HepG2 (cell line): ENCODE results near the gene OXLD1. TPM values are rescaled to one million over a fixed set of nuclear protein-coding genes. Genes with fewer than 3 reads are reported as not detected.

Experiments
- BRCA1 ChIP-seq: sonication (generic); formaldehyde crosslinking; IDR thresholded peaks from 2 replicates; pipeline ENCODE4 v1.4.0; 2020; ENCODE audit warnings: missing genetic modification reagents
- CBX5 ChIP-seq: sonication (generic); formaldehyde crosslinking; IDR thresholded peaks from 2 replicates; pipeline ENCODE4 v1.4.0; 2020; ENCODE audit warnings: missing genetic modification reagents, borderline replicate concordance
- EED ChIP-seq: sonication (generic); formaldehyde crosslinking; IDR thresholded peaks from 2 replicates; pipeline ENCODE4 v1.5.0; 2020; ENCODE audit warnings: mild to moderate bottlenecking, missing genetic modification reagents
- GMEB2 ChIP-seq: IDR thresholded peaks from 2 replicates; pipeline ENCODE4 v1.6.1; 2016; ENCODE audit warnings: missing biosample characterization, missing genetic modification reagents, low read depth
- HNF4A ChIP-seq: sonication (generic); formaldehyde crosslinking; IDR thresholded peaks from 2 replicates; pipeline ENCODE4 v1.4.0; 2020; ENCODE audit warnings: missing genetic modification reagents
- HNRNPH1 ChIP-seq: fragments of 200-400 bp; formaldehyde crosslinking; optimal IDR thresholded peaks from 2 replicates; pipeline ENCODE3; 2017; ENCODE audit warnings: mild to moderate bottlenecking, low read depth, low read length
- KDM5B ChIP-seq: sonication (generic); formaldehyde crosslinking; IDR thresholded peaks from 2 replicates; pipeline ENCODE4 v1.4.0; 2020; ENCODE audit warnings: missing genetic modification reagents, mild to moderate bottlenecking, borderline replicate concordance
- KMT2B ChIP-seq: IDR thresholded peaks from 2 replicates; pipeline ENCODE4 v1.6.1; 2016; ENCODE audit warnings: missing genetic modification reagents, missing compliant biosample characterization
- NFKB2 ChIP-seq: sonication (generic); formaldehyde crosslinking; IDR thresholded peaks from 2 replicates; pipeline ENCODE4 v1.4.0; 2020; ENCODE audit warnings: missing genetic modification reagents, borderline replicate concordance
- RARA ChIP-seq: IDR thresholded peaks from 2 replicates; pipeline ENCODE4 v1.6.1; 2016; ENCODE audit warnings: missing genetic modification reagents, missing compliant biosample characterization
- RFX3 ChIP-seq: IDR thresholded peaks from 2 replicates; pipeline ENCODE4 v1.6.1; 2016; ENCODE audit warnings: missing biosample characterization, missing genetic modification reagents
- RFX5 ChIP-seq: IDR thresholded peaks from 2 replicates; pipeline ENCODE4 v1.6.1; 2011; ENCODE audit warnings: low read depth, low read length, improper control_type of control experiment
- SKI ChIP-seq: fragments of 450-650 bp; IDR thresholded peaks from one replicate; pipeline ENCODE4 v1.6.1; 2018; ENCODE audit warnings: mild to moderate bottlenecking; ENCODE audit not compliant: partially characterized antibody
- SKIL ChIP-seq: sonication (generic); formaldehyde crosslinking; IDR thresholded peaks from 2 replicates; pipeline ENCODE4 v1.8.0; 2022; ENCODE audit warnings: missing genetic modification reagents, mild to moderate bottlenecking, moderate library complexity, borderline replicate concordance
- SP4 ChIP-seq: sonication (generic); formaldehyde crosslinking; IDR thresholded peaks from 2 replicates; pipeline ENCODE4 v1.8.1; 2023; ENCODE audit warnings: mild to moderate bottlenecking, missing genetic modification reagents
- SRSF4 ChIP-seq: fragments of 200-400 bp; formaldehyde crosslinking; IDR thresholded peaks from one replicate; pipeline ENCODE4 v1.6.1; 2018; ENCODE audit warnings: mild to moderate bottlenecking, low read depth, low read length, moderate library complexity; ENCODE audit not compliant: poor library complexity, severe bottlenecking
- ZBTB37 ChIP-seq: sonication (generic); formaldehyde crosslinking; IDR thresholded peaks from 2 replicates; pipeline ENCODE4 v1.4.0; 2020; ENCODE audit warnings: mild to moderate bottlenecking, missing genetic modification reagents
- ZKSCAN1 ChIP-seq: fragments of 150-350 bp; IDR thresholded peaks from 2 replicates; pipeline ENCODE4 v1.6.1; 2014; ENCODE audit warnings: low read length
- ZNF251 ChIP-seq: sonication (generic); formaldehyde crosslinking; IDR thresholded peaks from 2 replicates; pipeline ENCODE4 v1.9.0; 2021; ENCODE audit warnings: mild to moderate bottlenecking, missing genetic modification reagents
- ZNF337 ChIP-seq: sonication (generic); formaldehyde crosslinking; IDR thresholded peaks from 2 replicates; pipeline ENCODE4 v1.5.1; 2020; ENCODE audit warnings: missing genetic modification reagents, low read depth, mild to moderate bottlenecking, borderline replicate concordance
- ZNF446 ChIP-seq: sonication (generic); formaldehyde crosslinking; IDR thresholded peaks from 2 replicates; pipeline ENCODE4 v1.5.0; 2020; ENCODE audit warnings: mild to moderate bottlenecking, missing genetic modification reagents
- ZNF501 ChIP-seq: sonication (generic); formaldehyde crosslinking; IDR thresholded peaks from 2 replicates; pipeline ENCODE4 v1.5.1; 2020; ENCODE audit warnings: mild to moderate bottlenecking, moderate library complexity, missing genetic modification reagents
- ZNF710 ChIP-seq: sonication (generic); formaldehyde crosslinking; IDR thresholded peaks from 2 replicates; pipeline ENCODE4 v1.5.0; 2020; ENCODE audit warnings: mild to moderate bottlenecking, missing genetic modification reagents, borderline replicate concordance
- polyA plus RNA-seq, 8 experiments: library from polyadenylated mRNA; depleted of rRNA in 3 of 8; stranded (reverse) in 7 of 8; unstranded in 1 of 8; fragments of >200 nt; fragmentation: Illumina TruSeq in 4 of 8; extraction: Trizol in 4 of 8; gene quantifications; 2 replicates each; pipeline versions ENCODE4 v1.2.1 to v1.2.3, GENCODE V29; 2011 to 2016; ENCODE audit warnings: low read depth in 4 of 8, missing spikeins in 1 of 8, mixed read lengths in 1 of 8; ENCODE audit not compliant: insufficient read depth in 1 of 8
- total RNA-seq, 5 experiments: library from RNA; depleted of rRNA; stranded (reverse); fragments of >200 nt; fragmentation: Illumina TruSeq; extraction: Trizol; gene quantifications; 2 replicates each; pipeline ENCODE4 v1.2.3, GENCODE V29; 2016; ENCODE audit warnings: low read depth in 1 of 5

Gene OXLD1
- total and polyA plus RNA-seq, 2 of the 13 experiments (the other 11 are each of a cell fraction or from before 2014, with no cell fraction given) = 27.1 to 37.5 TPM

GRCh38 chr17:81713556-81714411, 47.4 kb upstream of the OXLD1 start (continued):
- peak; percentile 44; the same call in 1 of the 2 replicates for TF ChIP-seq CBX5 (CRISPR knock-in tag)
- TF ChIP-seq KDM5B (CRISPR knock-in tag) = peak; percentile 79; the same call in 1 of the 2 replicates
- peak; percentile 84 for TF ChIP-seq SP4 (CRISPR knock-in tag)
- TF ChIP-seq ZNF501 (CRISPR knock-in tag) = peak; percentile 90
- TF ChIP-seq GMEB2 = peak; percentile 82
- TF ChIP-seq ZKSCAN1 = no peak
- peak; percentile 65; the same call in 1 of the 2 replicates for TF ChIP-seq NFKB2
- TF ChIP-seq RARA (CRISPR knock-in tag) = peak; percentile 49
- peak; percentile 84; the same call in 1 of the 2 replicates for TF ChIP-seq ZNF710 (CRISPR knock-in tag)
- peak; percentile 88 for TF ChIP-seq EED
- TF ChIP-seq SKI = no peak
- TF ChIP-seq RFX5 = no peak
- TF ChIP-seq KMT2B = peak; percentile 64; the same call in 1 of the 2 replicates
- no peak for TF ChIP-seq HNRNPH1
- TF ChIP-seq RFX3 (CRISPR knock-in tag) = no peak
- peak; percentile 83 for TF ChIP-seq ZBTB37 (CRISPR knock-in tag)
- TF ChIP-seq SRSF4 = no peak
- no peak for TF ChIP-seq ZNF251 (CRISPR knock-in tag)
- peak; percentile 73 for TF ChIP-seq HNF4A (CRISPR knock-in tag)
- no peak for TF ChIP-seq ZNF446
- TF ChIP-seq BRCA1 (CRISPR knock-in tag) = peak; percentile 38; the same call in 1 of the 2 replicates
- TF ChIP-seq SKIL (CRISPR knock-in tag) = peak; percentile 85
- TF ChIP-seq ZNF337 (CRISPR knock-in tag) = no peak
